Fibroblast of pulmonary artery (primary cell): Measurements from ENCODE around the gene ZCCHC14.
"Not testable (repeated sequence)": the region's sequence is repeated elsewhere in the genome, so short reads cannot be mapped to it uniquely, and the experiment has no call there.

ENCODE experiments used
- DNase-seq: peaks from one replicate; pipeline ENCODE4 v3.0.0-alpha.2; 2010; ENCODE audit warnings: low read depth
- H3K4me3 ChIP-seq: replicated peaks from 2 replicates; pipeline ENCODE4 v1.5.1; 2011; ENCODE audit warnings: low read depth, mild to moderate bottlenecking, control low read depth, low read length, moderate library complexity
- TF ChIP-seq, protein P1 (sequence below): IDR thresholded peaks from 2 replicates; pipeline ENCODE4 v1.5.1; 2011; ENCODE audit warnings: mild to moderate bottlenecking, control low read depth, low read length, inconsistent platforms; ENCODE audit errors: missing control alignments

The ZCCHC14 gene

DNA sequence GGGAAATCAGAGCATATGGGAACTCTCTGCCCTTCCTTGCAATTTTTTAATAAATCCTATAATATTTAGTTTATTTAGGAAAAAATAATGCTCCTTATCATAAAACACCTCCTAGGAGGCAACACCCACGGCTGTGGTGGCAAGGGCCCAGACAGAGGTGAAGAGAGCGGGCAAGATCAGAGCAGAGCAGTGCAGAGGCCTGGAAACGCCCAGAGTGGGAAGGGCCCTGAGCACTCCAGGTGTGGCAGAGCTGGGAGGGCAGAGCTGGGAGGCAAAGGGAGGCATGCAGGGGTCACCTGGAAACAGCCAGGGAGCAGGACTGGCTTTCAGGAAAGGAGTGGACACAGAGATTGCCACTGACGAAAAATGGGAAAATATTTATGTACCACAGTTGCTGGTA, 126.5 kb downstream of the ZCCHC14 start:
- H3K4me3 ChIP-seq, result no peak overlapping the region
- TF ChIP-seq, protein P1, sequence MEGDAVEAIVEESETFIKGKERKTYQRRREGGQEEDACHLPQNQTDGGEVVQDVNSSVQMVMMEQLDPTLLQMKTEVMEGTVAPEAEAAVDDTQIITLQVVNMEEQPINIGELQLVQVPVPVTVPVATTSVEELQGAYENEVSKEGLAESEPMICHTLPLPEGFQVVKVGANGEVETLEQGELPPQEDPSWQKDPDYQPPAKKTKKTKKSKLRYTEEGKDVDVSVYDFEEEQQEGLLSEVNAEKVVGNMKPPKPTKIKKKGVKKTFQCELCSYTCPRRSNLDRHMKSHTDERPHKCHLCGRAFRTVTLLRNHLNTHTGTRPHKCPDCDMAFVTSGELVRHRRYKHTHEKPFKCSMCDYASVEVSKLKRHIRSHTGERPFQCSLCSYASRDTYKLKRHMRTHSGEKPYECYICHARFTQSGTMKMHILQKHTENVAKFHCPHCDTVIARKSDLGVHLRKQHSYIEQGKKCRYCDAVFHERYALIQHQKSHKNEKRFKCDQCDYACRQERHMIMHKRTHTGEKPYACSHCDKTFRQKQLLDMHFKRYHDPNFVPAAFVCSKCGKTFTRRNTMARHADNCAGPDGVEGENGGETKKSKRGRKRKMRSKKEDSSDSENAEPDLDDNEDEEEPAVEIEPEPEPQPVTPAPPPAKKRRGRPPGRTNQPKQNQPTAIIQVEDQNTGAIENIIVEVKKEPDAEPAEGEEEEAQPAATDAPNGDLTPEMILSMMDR, result no peak
- no peak for DNase-seq

DNA sequence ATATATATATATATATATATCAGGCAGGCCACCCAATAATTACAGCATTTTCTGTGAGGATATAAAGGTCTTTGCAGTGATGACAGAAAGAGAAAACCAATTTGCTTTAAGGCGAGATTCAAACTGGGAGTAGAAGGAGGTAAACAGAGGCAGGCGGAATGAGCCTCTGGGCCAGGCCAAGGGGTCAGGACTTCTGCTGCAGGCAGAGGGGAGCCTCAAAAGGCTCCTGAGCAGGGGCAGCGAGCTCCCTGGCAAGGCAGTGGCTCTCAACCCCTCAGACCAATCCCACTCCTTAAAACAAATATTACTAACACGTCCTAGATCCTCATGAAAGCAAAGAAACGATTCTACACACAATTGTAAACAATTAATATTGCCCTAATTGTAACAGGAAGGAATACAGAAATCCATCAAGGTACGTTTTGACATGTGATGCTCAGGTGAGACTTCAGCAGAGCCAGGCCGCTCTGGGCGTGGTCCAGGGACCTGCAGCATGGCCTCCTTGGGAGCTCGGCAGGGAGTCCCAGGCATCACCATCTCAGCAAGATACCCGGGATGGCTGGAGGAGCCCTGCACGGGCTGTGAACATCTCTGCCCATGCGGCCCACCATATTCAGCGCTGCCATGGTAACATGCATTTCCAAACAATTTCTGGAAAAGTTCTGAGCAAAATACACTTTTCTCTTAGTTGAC, 127.7 kb downstream of the ZCCHC14 start:
- DNase-seq, result no peak
- TF ChIP-seq, protein P1, result no peak
- H3K4me3 ChIP-seq, result no peak overlapping the region

DNA sequence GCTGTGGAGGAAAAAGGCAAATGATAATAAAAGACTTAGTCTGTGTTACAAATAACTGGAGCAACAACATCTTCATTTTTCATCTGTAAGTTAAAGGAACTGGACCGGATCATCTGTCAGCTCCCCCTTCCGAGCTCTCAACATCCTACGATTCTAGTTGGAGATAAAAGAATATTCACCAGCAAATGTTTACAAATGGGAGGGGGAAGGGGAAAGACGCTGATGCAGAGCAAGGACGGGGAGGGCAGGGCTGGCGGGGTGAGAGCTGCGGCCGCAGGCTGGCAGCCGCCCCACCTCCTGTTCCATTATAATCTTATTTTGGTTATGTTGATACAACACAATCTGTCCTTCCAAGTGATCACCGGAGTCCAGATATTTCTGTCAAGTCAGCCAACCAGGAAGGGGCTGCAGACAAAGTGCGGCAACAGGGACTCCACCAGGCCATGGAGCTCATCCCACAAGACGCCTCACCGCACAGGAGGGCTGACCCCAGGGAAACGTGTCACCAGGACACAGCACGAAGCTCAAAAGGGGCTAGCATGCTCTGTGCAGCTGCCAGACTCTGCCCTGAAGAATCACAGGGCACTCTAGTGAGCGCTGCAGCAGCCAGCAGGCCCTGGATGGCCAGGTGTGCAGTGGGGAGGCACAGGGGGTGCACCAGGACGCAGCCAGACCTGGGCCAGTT, 128.9 kb downstream of the ZCCHC14 start:
- H3K4me3 ChIP-seq, result no peak overlapping the region
- TF ChIP-seq, protein P1, result no peak
- DNase-seq, result no peak

DNA sequence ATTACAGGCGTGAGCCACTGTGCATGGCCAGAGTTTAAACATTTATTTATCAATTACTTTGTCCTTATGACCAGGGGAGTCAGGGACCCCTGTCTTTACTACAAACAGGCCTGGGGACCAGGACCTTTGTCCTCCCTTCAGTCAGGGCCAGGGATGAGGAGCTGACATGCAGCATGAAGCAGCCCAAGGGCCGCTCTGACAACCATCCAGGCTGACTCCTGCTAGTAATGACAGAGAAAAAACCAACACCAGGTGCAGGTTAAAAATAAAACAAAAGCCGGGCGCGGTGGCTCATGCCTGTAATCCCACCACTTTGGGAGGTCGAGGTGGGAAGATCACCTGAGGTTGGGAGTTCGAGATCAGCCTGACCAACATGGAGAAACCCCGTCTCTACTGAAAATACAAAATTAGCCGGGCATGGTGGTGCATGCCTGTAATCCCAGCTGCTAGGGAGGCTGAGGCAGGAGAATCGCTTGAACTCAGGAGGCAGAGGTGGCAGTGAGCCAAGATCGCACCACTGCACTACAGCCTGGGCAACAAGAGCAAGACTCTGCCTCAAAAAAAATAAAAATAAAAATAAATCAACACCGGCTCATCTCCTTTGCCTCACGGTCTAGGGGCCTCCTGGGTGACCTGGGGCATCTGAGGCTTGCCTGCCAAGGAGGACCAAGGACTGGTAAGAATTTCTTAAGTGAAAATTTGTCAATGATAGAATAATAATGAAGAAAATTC, 129.8 kb downstream of the ZCCHC14 start:
- H3K4me3 ChIP-seq, DNase-seq: not testable (repeated sequence)

DNA sequence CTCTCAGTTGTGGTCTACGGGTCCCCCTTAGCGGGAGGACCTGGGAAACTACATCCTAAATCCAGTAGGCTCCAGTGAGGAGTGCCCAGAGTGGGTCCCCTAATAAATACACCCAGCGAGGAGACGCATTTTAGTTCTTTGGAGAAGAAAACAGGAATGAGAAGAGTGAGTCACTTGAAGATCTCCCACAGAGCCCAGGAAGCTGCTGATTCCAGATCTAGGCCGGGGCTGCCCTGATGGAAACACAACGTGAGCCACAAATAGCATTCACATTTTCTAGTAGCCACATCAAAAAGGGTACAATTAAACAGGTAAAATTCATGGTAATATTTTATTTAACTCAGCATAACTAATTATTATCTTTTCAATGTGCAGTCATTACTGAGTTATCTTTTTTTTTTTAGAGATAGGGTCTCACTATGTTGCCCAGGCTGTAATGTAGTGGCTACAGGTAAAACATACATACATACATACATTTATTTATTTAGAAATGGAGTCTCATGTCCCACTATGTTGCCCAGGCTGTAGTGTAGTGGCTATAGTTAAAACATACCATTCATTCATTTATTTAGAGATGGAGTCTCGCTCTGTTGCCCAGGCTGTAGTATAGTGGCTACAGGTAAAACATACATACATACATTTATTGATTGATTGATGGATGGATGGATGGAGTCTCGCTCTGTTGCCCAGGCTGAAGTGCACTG, 130.8 kb downstream of the ZCCHC14 start:
- TF ChIP-seq, protein P1, result no peak
- H3K4me3 ChIP-seq, result no peak overlapping the region
- no peak for DNase-seq

DNA sequence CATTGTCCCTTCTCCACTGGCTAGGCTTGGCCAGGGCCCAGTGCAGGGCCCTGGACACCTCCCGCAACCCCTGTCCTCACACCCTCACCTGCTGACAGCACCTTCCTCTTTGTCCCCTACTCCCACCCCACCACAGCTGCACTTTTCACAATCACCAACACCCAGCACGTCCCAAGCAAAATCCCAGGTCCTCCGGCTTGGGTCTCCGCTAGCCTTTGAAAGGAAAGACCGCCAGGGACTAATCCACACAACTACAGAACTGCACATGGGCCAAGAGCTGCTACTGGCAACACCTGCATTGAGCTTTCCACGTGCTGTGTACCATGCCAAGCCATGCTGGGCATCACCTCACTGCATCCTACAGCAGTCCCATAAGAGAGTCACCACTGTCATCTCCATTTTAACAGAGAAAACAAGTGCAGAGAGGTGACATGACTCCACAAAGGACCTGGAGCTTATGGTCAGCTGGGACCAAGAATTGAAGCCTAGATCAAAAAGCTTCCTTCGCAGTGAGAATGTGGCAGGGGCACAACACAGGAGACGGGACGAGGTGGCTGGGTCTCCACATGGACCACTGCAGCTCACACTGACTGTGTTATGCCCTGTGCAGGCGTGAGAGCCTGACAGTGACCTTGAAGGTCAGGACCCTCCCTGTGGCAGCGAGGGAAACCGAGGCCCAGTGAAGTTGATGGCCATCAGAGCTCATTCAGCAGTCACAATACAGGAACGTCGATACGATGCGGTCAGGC, 131.8 kb downstream of the ZCCHC14 start:
- no peak for DNase-seq

More for the DNA sequence above, 131.8 kb downstream of the ZCCHC14 start:
- no peak overlapping the region for H3K4me3 ChIP-seq
- TF ChIP-seq, protein P1, result no peak
